ENCODE data around the gene IFNAR2. TPM values are rescaled to one million over a fixed set of nuclear protein-coding genes. Genes with fewer than 3 reads are reported as not detected.

IFNAR2 gene
- total RNA-seq, 1 donor from 2014 or later, result 18.6 TPM

DNA sequence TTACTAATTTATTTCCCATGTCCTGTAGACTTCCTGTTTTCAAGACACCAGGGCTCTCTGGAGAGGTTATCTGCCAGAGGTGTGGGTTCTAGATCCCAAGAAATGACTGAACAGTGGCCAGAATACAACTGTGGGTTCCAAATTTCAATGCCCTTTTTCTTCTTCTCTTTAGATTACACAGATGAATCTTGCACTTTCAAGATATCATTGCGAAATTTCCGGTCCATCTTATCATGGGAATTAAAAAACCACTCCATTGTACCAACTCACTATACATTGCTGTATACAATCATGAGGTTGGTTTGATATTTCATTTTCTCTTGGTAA is 15.0 kb downstream of the IFNAR2 start:
- no peak for TF ChIP-seq CTCF (IDR thresholded peaks at IDR 0.05)
- no peaks in the 10 kb centered on the region for H3K27me3 Mint-ChIP-seq (ENCODE audit: low read depth)
- peaks cover 40% of the 10 kb centered on the region for H3K36me3 Mint-ChIP-seq (ENCODE audit: low read depth)
- no peak overlapping the region for H3K27ac Mint-ChIP-seq (ENCODE audit: unreplicated experiment)
- no peaks in the 10 kb centered on the region for H3K4me1 Mint-ChIP-seq (ENCODE audit: low read depth)
- H3K4me3 Mint-ChIP-seq (ENCODE audit: unreplicated experiment), result no peak overlapping the region
- H3K9me3 Mint-ChIP-seq (ENCODE audit: low read depth), result no peaks in the 10 kb centered on the region
- DNase-seq (ENCODE audit: low spot score), result no peak

GRCh38 chr21:33245289-33245918 is 15.7 kb downstream of the IFNAR2 start:
- Mint-ChIP-seq H3K9me3 (ENCODE audit: low read depth) (no peaks in the 10 kb centered on the region), H3K27ac (ENCODE audit: unreplicated experiment) (no peak overlapping the region), H3K36me3 (ENCODE audit: low read depth) (peaks cover 45% of the 10 kb centered on the region), H3K4me1 (ENCODE audit: low read depth) (no peaks in the 10 kb centered on the region), H3K4me3 (ENCODE audit: unreplicated experiment) (no peak overlapping the region), H3K27me3 (ENCODE audit: low read depth) (no peaks in the 10 kb centered on the region)
- TF ChIP-seq CTCF (IDR thresholded peaks at IDR 0.05), result no peak
- DNase-seq (ENCODE audit: low spot score), result no peak

- Mint-ChIP-seq H3K4me3 (ENCODE audit: unreplicated experiment) (no peak overlapping the region), H3K9me3 (ENCODE audit: low read depth) (no peaks in the 10 kb centered on the region), H3K36me3 (ENCODE audit: low read depth) (peaks cover 54% of the 10 kb centered on the region), H3K4me1 (ENCODE audit: low read depth) (no peaks in the 10 kb centered on the region), H3K27ac (ENCODE audit: unreplicated experiment) (no peak overlapping the region), H3K27me3 (ENCODE audit: low read depth) (no peaks in the 10 kb centered on the region)
- TF ChIP-seq CTCF (IDR thresholded peaks at IDR 0.05), result no peak
- DNase-seq (ENCODE audit: low spot score), result no peak
Observed at GRCh38 chr21:33246506-33246905, 16.8 kb downstream of the IFNAR2 start.

GRCh38 chr21:33246963-33247362 is 17.2 kb downstream of the IFNAR2 start:
- Mint-ChIP-seq H3K36me3 (ENCODE audit: low read depth) (peaks cover 55% of the 10 kb centered on the region), H3K9me3 (ENCODE audit: low read depth) (no peaks in the 10 kb centered on the region), H3K27ac (ENCODE audit: unreplicated experiment) (no peak overlapping the region), H3K4me1 (ENCODE audit: low read depth) (no peaks in the 10 kb centered on the region), H3K27me3 (ENCODE audit: low read depth) (no peaks in the 10 kb centered on the region), H3K4me3 (ENCODE audit: unreplicated experiment) (no peak overlapping the region)
- no peak for TF ChIP-seq CTCF (IDR thresholded peaks at IDR 0.05)
- DNase-seq (ENCODE audit: low spot score), result no peak

- Mint-ChIP-seq H3K9me3 (ENCODE audit: low read depth) (no peaks in the 10 kb centered on the region), H3K36me3 (ENCODE audit: low read depth) (peaks cover 56% of the 10 kb centered on the region), H3K4me3 (ENCODE audit: unreplicated experiment) (no peak overlapping the region), H3K27me3 (ENCODE audit: low read depth) (no peaks in the 10 kb centered on the region), H3K27ac (ENCODE audit: unreplicated experiment) (no peak overlapping the region), H3K4me1 (ENCODE audit: low read depth) (no peaks in the 10 kb centered on the region)
- no peak for DNase-seq (ENCODE audit: low spot score)
- no peak for TF ChIP-seq CTCF (IDR thresholded peaks at IDR 0.05)
Observed at GRCh38 chr21:33247599-33247998, 17.9 kb downstream of the IFNAR2 start.
